NCI-H1048 (cell line): ENCODE results near the gene DNAJC15.

ENCODE experiments used
- DNase-seq: peaks from one replicate; lab custom pipeline; 2025; lab: John Stamatoyannopoulos, UW

Gene DNAJC15

DNA sequence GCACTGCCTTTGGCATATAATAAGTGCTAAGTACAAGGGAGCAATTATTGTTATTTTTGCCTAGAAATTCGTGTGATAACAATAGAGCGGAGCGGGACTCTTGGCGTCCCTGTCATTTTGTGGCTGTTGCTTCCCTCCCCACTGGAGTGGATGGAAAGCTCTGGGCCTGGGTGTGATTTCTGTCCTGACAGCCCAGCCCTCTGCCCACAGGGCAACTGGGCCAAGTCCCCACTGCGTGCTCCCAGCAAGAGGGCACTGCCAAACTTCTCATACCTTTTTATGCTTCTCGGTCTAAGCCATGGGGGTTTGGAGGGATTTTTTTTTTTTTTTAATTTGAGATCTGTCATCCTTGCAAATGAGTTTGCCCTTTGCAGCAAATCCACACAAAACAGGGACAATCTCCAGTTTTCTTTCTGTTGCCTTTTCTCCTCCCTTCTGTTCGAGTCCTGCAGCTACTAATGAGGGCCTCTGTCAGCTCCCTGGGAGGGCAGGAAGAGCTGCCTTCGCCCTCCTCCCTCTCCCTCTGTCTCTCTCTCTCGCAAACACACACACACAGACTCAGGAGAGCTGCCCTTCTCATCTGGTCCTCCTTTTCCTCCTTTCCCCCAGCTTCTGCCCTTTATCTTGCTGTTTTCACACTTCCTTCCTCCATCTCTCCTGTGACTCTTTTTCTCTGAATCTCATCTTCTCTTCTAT lies 103.9 kb downstream of the DNAJC15 start:
- DNase-seq = no peak

DNA sequence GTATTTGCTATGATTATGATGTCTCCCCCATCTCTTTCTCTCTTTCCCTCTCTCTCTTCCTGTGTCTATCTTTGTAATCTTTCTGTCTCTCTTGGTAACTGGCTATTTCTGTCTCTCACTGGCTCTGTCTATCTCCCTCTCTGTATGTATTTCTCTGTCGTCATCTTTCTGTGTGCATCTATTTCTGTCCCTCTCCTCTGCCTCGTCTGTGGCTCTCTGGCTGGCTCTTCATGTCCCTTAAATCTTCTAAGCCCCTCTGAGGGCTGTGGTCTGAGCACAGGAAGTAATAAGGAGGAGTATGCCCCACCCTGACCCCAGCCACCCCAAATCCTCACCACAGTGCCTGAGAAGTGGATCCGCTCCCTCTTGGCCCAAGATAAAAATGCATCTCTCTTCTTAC lies 104.4 kb downstream of the DNAJC15 start:
- DNase-seq = no peak

DNA sequence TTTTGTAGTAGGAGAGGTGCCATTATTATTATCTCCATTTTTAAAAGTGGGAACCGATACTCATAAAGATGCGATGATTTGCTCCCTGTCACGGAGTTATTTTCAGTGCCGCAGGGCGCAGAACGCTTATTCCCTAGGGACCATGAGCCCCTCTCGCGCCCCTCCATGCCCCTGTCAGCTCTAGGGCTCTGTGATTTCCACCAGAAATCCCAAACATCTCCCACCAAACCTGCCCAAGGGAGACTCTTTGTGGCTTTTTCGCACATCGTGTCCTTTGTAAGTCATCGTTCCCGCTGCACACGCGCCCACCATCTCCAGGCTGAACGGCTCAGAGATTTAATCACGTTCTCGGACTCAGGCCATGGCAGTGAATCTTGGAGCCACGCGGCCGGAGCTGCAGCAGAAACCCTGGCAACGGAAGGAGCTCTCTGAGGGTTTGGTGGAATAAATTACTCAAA lies 105.1 kb downstream of the DNAJC15 start:
- no peak for DNase-seq

DNA sequence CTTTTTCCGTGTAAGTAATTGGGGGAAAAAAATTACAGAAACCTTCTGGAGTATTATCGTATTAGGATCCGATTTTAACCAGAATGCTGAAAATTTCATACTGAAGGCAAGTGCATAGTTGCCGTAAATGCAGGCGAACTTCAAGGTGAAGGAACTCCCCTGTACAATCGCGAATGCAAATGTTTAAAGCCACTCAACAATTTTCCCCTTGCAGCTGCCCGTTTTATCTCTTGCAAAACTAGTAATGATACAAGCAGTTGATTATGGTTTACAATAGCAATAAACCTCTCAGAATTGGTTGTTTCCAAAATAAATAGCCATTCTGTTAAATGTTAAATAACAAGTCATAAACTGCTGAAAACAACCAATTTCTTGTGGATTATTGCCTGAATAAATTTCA lies 105.7 kb downstream of the DNAJC15 start:
- DNase-seq = no peak

DNA sequence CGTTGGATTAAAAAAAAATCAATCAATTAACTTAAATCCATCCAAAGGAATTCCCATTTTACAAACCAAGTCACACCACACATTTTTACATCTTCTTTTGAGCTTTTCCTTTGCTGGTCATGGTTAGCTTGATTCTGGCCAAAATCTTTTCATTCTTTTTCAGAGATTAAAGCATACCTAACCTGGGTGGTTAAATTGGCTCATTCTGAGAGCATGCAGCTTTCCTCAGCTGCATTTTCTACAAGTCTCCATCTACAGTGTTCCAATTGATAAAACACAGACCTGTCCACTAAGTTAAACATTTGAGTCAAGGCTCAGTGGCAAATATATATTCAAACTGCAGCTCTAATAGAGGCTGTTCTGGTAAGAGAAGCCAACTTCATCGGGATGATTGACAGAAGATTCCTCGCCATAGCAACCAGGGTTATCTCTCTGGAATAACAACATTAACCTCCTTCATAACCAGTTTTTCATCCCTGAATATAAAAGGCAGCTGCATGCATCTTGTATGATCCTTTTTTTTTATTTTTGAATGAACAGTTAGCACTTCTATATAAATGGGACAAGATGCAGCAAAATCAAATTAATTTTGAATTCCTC lies 106.2 kb downstream of the DNAJC15 start:
- no peak for DNase-seq

DNA sequence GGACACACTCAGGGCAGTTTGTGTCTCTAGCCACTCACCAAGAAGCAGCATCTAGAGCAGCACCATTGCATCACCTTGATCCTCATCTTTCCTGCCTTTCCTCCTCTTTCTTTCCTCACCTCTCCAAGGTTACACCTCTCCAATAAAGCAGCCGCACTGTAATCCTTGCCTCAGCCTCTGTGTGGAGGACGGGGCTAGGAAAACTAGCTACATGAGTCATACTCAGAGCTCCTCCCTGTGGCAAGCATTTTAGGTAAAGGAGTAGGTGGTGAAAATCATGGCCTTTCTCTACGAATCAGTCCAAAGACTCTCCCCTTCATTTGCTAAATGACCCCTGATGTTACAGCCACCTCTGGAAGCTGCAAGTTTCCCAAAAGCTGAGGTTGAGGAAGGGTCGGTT lies 108.9 kb downstream of the DNAJC15 start:
- no peak for DNase-seq

DNA sequence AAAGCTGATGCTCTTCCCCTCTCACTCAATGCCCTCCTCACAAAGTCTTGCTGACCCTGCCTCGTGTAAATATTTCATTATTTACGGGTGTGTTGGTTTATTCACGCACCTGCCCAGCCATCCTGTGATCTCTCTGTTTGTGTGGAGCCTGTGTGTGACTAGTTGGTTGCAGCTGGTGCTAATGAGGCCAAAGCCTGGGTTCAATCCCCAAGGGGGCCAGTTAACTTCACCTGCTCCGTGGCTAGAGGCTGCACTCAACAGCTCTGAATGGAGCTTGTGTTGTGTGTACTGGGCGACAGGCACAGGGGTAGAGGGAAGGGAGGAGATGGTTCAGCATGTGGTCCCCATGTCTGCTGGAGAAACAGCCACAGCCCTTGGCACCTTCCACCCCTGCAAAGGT lies 109.5 kb downstream of the DNAJC15 start:
- DNase-seq = no peak

DNA sequence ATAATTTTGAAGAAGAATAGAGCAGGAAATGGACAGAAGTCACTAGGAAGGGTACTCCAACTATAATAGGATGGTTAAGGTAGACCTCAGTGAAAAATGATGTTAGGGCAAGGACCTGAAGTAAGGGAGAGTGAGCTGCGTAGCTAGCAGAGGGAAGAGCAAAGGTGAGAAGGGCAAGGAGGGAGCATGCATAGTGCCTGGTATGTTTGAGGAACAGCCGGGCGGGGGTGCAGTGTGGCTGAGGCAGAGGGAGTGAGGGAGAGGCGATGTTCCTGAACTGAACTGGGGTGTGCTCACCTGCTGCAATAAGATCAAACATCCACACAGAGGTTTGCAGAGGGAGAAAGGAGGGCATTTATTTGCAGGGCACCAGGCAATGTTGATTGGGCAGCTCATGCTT lies 110.4 kb downstream of the DNAJC15 start:
- no peak for DNase-seq

DNA sequence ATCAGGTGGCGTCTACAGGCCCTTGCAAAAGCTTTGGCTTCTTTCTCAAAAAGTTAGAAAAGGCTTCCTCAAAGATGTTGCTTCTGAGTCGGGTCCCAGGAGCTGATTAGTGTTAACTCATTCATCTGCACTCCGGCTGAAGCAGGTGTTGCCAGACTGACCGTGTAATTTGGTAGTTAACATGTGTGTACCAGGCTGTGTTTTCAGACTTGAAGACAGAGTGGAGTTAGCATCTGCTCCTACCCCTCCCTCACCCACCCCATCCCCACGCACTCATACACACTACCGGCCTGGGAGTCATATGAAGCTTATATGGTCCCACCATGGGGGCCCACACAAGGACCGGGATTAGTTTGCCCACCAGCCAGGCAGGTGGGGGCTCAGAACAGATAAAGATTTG lies 111.5 kb downstream of the DNAJC15 start:
- no peak for DNase-seq

DNA sequence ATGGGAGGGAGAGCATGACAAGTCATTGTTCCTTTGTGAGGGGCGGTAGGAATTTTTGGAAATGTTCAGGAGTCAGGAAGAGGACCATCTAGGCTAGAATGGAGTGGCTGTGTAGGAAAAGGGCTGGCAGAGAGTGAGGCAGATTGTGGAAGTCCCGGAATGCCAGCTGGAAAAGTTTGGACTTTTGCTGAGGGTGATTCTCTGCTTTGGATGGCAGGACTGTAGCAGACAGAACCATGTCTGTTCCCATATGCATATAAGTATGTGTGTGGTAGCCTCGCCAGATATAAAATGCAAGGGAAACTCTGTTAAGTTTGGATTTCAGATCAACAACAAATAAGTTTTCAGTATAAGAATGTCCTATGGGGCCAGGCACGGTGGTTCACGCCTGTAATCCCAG lies 112.1 kb downstream of the DNAJC15 start:
- DNase-seq = no peak

DNA sequence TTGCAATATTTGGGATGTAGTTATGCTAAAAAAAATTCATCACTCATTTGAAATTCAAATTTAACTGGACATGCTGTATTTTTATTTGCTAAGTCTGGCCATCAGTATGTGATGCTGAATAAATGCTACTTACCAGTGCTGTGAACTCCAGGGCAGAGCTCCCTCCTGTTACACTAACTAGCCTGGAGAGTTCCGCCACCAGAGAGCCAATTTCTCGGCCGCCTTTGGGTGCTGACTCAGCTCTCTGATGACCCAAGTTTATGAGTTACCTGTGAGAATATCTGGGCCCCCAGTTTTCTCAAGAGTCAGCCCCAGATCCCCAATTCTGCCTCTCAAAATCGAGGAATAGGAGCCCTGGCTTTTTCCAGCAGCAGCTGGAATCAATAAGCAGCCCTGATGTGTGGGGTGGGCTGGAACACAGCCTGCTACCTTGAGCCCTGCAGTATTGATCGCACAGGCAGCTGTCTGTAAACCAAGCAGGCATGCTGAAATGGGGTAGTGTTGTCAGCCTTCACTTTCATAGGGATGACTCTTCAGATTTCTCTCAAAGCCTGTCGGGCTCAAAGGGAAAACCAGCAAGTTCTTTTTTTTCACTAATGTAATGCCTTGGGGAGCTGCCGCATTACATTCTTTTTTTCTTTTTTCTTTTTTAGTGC lies 113.7 kb downstream of the DNAJC15 start:
- DNase-seq = no peak

DNA sequence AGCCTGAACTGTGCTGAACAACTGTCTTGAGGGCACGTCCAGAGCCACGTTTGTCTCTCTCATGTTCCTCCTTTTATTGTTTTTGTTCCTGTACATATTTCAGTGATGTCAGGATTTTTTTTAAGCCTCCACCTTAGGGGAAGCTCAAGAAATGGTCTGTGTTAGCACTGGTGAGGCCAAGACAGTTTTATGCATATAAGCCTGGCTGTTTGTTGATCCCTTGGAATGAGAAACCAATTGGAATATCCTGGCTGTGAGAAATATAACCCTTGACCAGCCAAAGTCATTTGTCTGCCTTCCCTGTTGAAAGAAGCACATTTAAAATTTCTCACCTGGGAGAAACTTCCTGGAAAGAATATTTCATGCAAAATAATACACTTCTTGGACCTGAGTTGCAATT lies 115.8 kb downstream of the DNAJC15 start:
- no peak for DNase-seq

DNA sequence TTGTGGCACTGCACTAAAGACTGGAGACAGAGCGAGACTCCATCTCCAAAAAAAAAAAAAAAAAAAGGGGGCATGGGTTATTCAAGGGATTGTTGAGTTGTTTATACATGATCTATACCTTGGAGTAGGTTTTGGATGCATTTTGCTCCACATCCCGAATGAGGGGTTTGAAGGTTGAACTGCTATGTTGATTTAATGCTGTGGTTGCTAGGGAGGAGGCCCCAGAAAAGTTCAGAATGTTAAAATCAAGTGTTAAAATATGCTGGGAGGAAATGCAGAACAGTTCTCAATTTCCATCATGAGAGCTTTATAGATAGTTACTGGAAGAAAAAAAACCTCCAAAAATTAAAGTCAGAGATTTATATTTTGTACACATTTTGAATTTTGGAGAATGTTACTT lies 116.5 kb downstream of the DNAJC15 start:
- no peak for DNase-seq

DNA sequence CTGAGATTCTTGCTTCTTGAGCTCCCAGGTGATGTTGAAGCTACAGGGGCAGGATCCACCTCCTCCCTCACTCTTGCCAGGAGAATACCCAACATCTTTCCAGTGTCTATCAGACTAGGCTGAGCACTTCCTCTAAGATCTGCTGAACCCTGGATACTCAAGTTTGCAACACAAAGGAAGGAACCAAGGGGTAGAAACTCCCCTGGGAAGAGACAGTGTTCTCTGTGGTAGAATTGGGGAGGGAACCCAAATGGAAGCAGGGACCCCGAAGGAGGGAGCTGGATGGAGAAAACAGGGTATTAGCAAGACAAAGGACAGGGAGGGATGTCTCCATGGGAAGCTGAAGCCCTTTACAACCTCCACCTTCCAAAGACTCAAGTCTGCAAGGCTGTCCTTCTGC lies 117.6 kb downstream of the DNAJC15 start:
- no peak for DNase-seq

DNA sequence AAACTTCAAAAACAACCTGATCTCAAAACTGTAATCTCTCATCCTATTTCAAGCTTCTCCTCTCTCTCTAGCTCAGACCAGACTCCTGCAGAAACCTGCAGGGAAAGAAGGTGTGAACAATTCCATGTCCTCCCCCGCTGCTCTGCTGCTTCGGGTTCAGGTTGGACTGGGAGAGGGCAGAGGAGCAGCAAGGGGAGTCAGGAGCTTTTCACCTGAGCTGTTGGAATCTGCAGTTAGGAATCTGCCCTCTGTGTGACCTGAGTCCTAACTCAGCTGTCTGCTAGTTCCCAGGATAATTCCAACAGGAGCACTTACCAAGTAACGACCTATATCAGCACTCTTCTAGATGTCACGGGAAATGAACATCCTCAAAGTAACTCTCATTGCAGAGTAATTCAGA lies 118.3 kb downstream of the DNAJC15 start:
- no peak for DNase-seq

DNA sequence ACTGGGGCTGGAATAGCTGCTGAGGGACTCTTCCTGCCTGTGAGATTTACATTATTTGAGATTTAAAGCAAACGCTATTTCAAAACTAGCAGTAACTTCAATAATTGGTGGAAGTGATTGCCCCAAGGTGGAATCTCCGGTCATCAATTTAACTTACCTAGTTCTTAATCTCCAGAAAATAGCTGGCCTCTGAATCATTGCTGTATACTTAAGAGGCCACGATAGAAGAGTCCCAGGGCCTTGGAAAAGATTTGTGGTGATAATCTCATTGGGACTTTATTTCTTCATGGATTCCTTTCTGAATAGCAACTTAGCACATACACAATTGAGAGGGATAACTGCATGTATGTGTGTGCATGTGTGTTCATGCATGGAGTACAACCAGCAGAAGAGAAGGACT lies 120.2 kb downstream of the DNAJC15 start:
- no peak for DNase-seq

DNA sequence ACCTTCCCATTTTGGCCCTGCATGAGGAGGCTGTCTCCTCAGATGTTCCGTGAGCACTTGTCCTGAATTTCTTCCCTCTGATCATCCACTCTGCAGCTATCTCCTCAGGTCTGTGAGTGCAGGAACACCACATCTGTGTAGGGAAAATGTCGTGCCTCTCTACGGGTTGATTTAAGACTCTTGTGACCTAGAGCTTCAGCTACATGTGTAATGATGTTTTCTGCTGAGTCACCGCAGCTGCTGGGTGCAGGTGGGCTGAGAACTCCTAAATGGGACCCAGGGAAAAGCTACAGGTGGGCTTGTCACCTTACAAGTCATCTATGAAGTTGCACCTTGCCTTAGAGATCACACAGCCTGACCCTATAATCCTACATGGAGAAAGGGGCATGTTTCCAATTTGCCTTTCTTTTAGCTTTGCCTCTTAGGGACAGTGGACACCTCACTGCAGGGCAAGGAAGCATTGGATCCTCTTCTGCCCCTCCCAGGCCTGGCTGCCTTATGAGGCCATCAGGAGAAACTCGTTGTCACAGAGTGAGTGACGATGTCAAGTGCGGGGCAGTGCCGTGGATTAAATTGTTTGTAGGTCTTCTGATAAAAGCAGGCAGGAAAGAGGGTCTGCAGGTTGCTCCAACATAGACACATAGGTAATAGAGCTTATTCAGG lies 122.3 kb downstream of the DNAJC15 start:
- DNase-seq = no peak

DNA sequence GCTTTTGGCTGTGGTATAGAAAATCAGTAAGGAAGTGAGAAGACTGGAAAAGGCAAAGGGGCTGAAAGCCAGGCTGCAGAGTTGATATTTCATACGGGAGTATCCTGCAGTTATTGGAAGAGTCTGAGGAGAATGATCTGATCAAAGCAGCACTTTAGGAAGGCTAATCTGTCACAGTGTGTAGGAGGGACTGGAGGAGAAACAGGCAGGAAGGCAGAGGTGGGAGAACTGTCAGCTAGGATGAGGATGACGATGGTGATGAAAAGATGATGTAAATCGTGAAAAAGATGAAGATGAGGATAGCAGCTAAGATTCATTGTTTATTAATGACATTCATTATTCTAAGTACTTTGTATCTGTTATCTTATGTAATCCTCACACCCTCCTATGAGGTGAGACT lies 123.0 kb downstream of the DNAJC15 start:
- DNase-seq = no peak

DNA sequence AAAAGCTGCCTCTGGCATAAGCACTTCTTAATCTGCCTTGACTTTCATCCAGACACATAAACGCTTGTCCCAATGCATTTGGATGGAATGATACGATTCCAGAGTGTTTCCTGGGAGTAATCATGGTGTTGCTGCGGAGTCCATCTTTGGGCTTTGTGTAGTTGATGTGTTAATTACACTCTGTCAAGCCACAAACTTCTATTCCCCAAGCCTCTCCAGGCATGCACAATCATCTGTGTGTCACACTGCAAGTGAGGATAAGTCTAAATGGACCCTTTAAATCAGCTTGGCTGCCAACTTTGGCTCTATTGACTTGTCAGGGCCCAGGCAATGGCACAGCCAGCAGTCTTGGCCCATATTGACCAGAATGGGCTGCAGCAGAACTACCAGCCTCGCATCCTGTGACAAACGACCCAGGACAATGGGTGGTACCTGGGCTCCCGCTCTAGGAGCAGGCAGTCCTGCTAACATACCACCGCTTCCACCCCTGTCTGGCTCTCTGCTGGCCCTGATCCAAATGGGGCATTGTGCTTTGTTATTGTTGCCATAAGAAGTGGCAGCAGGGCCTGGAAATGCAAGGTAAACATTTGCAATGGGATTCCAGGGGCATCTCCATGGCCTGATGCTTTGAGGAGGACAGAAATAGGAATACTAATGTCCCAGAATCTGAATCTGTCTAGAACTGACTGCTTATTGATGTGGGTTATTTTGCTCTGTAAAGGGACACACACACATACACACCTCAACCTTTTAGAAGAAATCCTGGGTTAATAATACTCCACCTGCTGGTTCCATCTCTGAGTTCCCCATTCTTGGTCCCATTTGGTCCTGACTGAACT lies 127.2 kb downstream of the DNAJC15 start:
- no peak for DNase-seq

DNA sequence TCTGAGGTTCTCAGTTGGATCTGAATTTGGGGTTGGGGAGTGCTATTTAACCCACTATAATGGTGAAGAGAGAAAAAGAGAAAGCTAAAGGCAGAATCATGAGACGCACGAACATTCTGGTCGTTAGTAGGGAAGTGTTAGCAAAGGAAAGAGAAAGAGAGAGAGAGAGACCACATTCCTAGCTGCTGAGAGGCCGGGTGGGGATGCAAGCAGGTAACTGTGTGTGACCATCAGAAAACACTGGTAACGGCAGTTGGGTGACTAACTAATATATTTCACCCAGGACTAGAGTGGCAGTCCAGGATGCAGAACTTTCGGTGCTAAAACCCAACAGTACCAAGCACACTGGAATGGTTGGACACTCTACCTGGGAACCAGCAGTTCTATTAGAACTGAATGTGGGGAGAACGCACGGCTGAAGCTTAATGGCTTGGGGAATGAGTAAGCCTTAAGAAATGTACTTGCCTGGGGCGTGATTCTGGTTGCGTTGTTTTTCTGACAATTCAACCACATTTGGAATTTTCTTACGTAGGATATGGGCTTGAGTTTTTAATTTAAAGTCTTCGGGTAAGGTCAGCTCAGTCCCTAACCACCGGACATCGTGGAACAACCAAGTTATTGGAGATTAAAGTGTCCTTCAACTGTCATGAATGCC lies 130.2 kb downstream of the DNAJC15 start:
- no peak for DNase-seq

DNA sequence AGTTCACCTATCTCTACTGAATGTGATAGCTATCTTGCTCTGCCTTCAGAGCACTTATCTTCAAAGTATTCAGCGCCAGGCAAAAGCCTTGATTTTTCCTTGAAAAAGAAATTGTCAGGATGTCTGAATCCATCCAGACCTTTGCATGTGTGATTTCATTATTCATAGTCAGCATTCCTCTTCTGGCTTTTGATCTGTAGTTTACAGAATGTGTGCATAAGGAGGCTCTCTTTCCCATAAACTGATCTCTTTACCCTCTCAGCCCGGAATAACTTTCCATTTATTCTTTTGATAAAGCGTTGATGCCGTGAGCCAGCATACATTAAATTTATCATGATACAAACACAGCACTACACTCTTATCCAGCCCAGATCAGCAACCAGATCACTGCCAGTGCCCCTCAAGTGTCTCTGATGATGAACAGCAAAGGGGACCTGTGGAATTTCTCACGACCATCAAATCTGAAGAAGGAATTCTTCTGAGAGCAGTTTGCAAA lies 130.8 kb downstream of the DNAJC15 start:
- DNase-seq = no peak
